GM18909 (cell line): ENCODE measurements around the gene SLC48A1.

Experiments
- ATAC-seq: cut with Tn5 transposase; IDR thresholded peaks from one replicate; pipeline ENCODE4 v1.9.1; 2021; ENCODE audit warnings: mild to moderate bottlenecking; ENCODE audit not compliant: unreplicated experiment, poor library complexity

The SLC48A1 gene

GRCh38 chr12:47773062-47773857 is at the start of gene SLC48A1:
SLC48A1 (plus strand) TSS chr12:47773238; CDS start chr12:47773305, 67 bp downstream.
- ATAC-seq = peak; percentile 77

- ATAC-seq = no peak
These were observed 47.8 kb upstream of the SLC48A1 start, which contains the start of gene ENDOU for GRCh38 chr12:47725091-47725772. ENDOU (minus strand) TSS chr12:47725490; CDS start chr12:47725413, 77 bp downstream.

DNA sequence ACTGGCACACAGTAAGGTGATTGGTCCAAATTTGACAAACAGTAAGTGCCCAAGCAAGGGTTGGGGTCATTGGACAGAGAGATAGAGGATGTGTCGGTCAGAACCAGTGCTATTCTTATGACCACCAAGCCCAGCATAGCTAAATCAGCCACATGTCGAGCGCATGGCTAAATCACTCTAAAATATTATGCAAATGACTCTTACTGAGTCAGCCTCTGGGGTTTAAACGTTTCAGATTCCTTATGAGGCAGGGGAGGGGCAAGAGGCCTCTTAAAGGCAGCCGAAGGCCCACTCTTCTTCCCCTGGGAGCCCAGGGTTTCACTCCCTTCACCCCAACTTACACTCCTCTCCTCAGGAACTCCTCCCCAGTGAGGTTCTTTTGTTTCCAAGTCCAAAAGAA is 47.1 kb upstream of the SLC48A1 start:
- ATAC-seq = peak; percentile 79

DNA sequence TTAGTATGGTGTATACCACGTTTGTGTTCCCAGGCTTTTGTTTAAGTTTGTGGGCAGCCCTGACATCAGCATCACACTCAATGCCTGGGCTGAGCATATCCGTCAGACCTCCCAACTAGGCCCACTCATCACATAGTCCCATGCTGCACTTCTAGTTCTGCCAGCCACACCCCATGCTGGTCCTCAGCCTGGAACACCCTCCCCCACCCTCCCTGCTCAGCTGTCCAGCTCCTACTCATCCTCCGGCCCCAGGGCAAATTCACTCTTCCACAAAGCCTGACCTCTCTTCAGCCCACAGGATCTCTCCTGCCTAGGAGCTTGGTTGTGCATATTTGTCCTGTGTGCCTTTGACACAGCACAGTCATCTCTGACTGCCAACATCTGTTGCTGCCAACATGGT is 43.8 kb upstream of the SLC48A1 start:
- ATAC-seq = no peak

DNA sequence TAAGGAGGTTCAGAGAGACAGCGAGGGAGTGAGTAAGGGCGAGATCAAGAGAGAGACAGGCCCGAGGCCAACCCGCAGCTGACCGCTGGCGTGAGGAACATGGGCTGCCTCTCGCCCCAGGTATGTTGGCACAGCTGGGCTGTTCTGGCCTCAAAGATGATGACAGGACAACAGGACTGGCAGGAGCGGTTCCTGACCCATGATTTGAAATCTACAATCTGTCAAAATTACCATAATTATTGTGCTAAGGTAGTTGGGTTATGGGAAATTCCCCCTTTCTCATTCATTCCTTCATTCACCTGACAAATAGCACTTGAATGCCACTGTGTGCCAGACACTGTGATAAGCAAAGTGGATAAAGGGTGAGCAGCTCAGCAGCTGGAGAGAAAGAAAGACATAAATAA is 42.7 kb upstream of the SLC48A1 start:
- no peak for ATAC-seq

DNA sequence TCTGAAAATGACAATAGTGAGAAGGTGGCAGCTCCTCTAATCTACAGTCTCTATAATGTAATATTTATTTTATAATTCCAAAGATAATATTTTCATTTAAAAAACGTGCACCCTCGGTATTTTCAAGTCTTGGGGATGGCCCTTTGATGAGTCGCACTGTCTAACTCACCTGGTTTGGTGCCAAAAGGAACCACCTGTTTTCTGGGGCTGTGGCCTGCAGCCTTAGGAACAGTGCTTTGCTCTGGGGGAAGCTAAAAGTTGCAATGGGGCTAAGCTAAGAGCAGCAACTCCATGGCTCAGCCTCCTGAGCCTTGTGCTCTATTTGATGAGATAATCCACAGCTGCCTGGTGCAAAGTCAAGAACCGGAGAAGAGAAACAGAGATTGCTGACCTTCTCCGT is 41.3 kb upstream of the SLC48A1 start:
- ATAC-seq = no peak

GRCh38 chr12:47732504-47732903 is 40.5 kb upstream of the SLC48A1 start:
- ATAC-seq = no peak

DNA sequence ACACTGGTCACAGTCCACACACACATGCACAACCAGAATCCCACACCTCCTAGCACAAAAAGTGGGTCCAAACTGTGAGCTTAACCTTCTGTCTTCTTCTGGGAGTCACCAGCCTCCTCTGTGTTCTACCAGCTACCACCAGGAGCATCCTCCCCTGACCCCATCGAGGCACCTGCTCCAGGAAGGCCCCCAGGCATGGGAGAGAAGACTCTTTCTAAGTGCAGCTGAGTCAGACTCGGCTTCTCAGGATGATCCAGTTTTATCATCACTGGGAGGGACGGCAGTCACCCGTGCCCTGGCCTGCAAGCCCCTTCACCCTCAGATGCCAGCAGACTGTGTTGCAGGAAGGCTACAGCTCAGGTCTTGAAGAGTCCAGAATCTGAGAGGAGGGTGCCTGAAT is 39.9 kb upstream of the SLC48A1 start:
- ATAC-seq = no peak

DNA sequence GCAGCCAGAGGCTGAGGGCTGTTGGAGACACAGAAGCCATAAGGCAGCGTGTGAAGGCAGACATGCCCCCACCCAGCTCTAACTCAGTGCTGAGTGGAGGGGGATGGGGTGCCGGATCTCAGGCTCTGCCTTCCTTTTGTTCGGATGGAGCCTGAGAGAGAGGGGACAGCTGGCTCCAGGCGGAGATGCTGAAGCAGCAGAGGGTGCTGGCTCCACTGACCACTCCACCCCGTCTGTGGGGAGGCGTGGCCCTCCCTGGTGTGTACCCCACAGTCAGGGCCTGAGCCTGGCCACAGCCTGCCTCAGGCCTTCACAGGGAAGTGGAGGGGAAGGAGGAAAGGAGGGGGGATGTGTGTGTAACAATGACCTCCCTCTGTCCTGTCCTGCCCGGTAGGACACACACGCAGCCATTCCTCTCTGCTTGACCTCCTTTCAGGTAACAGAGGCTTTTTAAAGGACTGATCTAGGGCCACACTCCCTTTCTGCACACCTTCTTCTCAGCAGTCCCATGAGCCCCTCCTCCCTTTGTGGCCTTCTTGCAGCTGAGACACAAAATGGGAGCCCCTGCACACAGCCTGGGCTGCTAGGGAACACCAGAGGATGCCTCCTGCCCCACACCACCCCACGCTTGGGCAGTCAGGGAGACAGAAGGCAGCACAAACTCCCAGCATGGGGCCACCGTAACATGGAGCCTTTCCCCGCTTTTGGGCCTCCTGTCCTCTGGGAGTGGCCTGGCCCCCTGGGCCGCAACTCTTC is 38.1 kb upstream of the SLC48A1 start:
- ATAC-seq = no peak

DNA sequence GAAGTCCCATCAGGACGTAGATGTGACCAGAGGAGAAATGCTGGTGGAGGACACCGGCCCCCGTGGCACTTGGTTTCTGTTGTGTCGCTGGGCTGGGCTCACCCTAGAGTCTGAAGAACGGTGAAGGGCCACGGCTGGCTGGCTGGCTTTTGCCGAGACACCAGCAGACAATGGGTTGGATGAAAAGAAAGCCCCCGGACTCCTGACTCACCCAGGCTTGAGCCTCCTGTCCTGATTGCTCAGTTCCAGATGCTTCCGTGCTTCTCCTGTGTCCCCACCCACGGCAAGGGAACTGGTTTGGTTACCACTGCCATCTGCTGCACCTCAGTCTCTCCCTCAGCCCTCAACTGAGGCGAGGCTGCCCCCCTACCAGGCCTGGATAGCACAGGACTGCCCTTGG is 37.4 kb upstream of the SLC48A1 start:
- no peak for ATAC-seq

- ATAC-seq = no peak
These were observed 36.8 kb upstream of the SLC48A1 start for GRCh38 chr12:47736216-47736615.

GRCh38 chr12:47736877-47737676 is 36.0 kb upstream of the SLC48A1 start:
- ATAC-seq = no peak

DNA sequence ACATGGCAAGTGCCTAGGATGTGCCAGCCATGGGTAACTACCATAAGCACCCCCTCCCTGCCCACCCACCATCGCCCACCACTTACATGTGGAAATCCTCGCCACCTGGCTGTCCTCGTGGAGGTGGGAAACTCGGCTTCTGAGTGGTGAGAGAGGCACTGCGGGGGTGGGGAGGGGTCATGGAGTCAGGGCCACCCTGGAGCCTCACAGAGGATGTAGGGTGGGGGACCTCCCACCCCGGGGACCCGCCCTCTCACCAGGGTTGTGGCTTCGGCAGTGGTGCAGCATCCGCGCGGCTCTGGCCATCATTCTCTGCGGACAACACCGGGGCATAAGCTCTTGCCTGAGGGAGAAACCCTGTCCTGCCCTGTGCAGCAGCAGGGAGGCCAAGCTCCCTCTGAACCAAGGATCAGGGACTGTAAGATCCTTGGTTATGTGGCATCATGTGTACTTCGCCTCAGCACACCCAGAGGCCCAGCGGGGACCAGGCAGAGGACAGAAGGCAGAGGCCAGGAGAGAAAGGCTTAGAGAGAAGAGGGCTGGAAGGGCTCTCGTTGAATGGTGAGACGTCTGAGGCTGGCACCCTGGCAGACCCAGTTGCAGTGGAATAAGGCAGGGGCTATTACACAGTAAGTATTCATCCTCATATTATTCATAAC is 35.0 kb upstream of the SLC48A1 start:
- ATAC-seq = no peak

- no peak for ATAC-seq
These were observed 33.7 kb upstream of the SLC48A1 start for GRCh38 chr12:47739297-47739696.

DNA sequence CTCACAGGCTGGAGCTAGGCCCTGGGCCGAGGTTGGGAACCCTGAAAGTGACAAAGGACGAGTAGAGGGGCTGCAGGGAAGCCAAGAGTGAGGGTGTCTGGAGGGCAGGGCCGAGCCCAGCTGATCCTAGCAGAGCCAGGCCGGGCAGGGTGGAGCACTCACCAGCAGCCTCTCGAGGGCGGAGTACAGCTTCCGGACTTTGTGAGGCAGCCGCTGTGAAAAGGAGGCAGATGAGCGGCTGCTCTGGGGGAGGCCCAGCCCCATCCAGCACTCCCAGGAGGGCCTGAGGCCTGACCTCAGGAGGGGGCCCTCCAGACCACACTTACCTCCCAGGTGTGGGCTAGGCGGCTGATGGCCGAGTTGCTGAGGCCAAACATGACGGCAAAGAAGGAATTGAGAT is 33.1 kb upstream of the SLC48A1 start:
- ATAC-seq = peak; percentile 67

GRCh38 chr12:47740606-47741339 is 32.3 kb upstream of the SLC48A1 start:
- ATAC-seq = peak; percentile 61

GRCh38 chr12:47741340-47741703 is 31.7 kb upstream of the SLC48A1 start:
- ATAC-seq = peak; percentile 45

- ATAC-seq = no peak
These were observed 30.7 kb upstream of the SLC48A1 start for GRCh38 chr12:47742253-47742825.
